IPS-18a (cell line): ENCODE data around the gene SCN1A.
"Not testable (repeated sequence)": the region's sequence is repeated elsewhere in the genome, so short reads cannot be mapped to it uniquely, and the experiment has no call there.

Experiments used
- H3K27ac ChIP-seq: one replicate; pipeline ENCODE4 v1.5.1; 2013; ENCODE audit warnings: low read length
- H3K27me3 ChIP-seq: one replicate; pipeline ENCODE4 v1.6.1; 2013; ENCODE audit warnings: mild to moderate bottlenecking, low read length; ENCODE audit not compliant: control insufficient read depth, insufficient read depth
- H3K36me3 ChIP-seq: one replicate; pipeline ENCODE4 v1.6.1; 2013; ENCODE audit warnings: low read depth, low read length; ENCODE audit not compliant: control insufficient read depth
- H3K4me1 ChIP-seq: one replicate; pipeline ENCODE4 v1.6.1; 2013; ENCODE audit warnings: low read depth, low read length; ENCODE audit not compliant: control insufficient read depth
- H3K4me3 ChIP-seq: one replicate; pipeline ENCODE4 v1.5.1; 2013; ENCODE audit warnings: low read length
- H3K9ac ChIP-seq: one replicate; pipeline ENCODE4 v1.6.1; 2013; ENCODE audit warnings: mild to moderate bottlenecking, low read length, moderate library complexity
- H3K9me3 ChIP-seq: one replicate; pipeline ENCODE4 v1.6.1; 2013; ENCODE audit warnings: low read depth, low read length; ENCODE audit not compliant: control insufficient read depth

The SCN1A gene

DNA sequence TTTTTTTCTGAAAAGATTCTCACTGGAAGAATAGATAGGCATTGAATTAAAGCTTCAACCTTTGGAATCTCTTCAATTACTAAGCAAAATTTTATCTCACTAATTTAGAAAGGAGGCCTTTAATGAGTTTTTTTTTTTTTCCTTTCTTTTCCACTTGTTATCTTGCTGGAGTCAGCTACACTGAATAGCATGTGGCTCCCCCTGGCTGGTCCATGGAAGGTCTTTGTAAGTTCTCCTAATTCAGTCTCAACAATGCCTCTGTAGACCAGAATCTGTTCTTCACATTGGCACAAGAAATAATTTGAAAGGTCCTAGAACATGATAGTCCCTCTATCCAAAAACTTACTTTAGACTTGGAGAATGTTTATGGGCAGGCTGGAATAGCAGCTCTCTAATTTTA, 24.2 kb upstream of the SCN1A start:
- Histone ChIP-seq H3K27me3 (no peaks in the 10 kb centered on the region), H3K4me3 (no peak overlapping the region), H3K9ac (no peak overlapping the region), H3K4me1 (no peaks in the 10 kb centered on the region), H3K36me3 (no peaks in the 10 kb centered on the region), H3K27ac (no peak overlapping the region), H3K9me3 (no peaks in the 10 kb centered on the region)

DNA sequence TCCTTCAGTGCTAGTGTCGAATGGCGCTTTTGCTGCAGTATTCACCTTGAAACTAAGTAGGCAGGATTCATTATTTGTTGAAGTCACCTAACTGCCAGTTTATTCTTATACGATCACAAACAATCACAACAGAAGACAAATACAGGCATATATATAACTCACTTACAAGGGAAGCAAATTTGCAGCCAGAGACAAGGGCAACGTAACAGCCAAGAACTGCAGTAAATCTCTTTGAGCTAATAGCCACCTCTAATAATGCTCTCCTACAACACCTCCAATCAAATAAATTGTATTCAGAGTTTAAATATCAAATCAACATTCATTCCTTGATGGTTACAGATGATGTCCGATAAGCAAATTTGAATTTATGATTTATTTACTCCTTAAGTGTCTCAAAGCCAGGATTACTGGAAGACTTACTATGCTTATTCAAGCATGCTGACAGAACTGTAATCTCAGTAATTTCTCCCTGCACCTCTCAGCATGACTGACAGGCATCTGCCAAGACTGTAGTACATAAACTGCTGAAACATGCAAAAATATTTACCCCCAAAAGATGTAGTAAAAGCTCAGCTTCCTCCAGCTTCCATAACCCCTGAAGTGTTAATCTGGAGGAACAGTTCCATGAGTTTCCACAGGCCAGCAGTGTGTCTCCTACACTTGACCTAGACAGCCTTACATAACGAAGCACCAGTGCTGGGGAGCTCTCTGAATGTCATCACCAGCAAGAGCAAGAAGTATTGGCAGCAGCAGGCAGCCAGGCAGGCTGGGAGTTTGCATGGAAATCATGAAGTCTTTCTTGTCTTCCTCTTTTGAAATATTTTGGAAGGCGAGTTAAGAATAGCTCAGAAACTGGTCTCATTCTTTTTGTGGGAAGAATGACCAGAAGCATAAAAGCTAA, 20.9 kb upstream of the SCN1A start:
- Histone ChIP-seq H3K4me3 (no peak overlapping the region), H3K36me3 (no peaks in the 10 kb centered on the region), H3K27ac (no peak overlapping the region), H3K27me3 (no peaks in the 10 kb centered on the region), H3K9me3 (no peaks in the 10 kb centered on the region), H3K4me1 (no peaks in the 10 kb centered on the region), H3K9ac (no peak overlapping the region)

DNA sequence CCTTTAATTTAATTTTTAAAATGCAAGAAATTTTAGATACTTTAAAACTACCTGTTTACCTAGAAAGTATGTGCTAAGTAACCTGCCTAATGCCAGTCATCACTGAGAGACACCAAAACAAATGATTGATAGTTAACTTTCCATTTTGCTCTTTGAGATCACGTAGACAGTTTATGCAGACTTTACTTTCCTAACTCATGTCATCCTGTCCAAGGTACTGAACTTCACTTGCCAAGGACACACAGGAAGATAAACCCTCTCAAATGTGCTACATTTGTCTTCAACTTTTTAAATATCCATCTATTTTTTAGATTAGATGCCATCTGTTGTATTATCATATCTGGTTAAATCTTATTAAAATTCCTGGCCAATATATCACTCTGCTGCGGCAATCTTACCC, 20.1 kb upstream of the SCN1A start:
- no peaks in the 10 kb centered on the region for H3K9me3 ChIP-seq
- no peak overlapping the region for H3K9ac ChIP-seq
- no peak overlapping the region for H3K4me3 ChIP-seq
- H3K27ac ChIP-seq: no peak overlapping the region
- H3K4me1 ChIP-seq: no peaks in the 10 kb centered on the region
- H3K36me3 ChIP-seq: no peaks in the 10 kb centered on the region
- H3K27me3 ChIP-seq: no peaks in the 10 kb centered on the region

DNA sequence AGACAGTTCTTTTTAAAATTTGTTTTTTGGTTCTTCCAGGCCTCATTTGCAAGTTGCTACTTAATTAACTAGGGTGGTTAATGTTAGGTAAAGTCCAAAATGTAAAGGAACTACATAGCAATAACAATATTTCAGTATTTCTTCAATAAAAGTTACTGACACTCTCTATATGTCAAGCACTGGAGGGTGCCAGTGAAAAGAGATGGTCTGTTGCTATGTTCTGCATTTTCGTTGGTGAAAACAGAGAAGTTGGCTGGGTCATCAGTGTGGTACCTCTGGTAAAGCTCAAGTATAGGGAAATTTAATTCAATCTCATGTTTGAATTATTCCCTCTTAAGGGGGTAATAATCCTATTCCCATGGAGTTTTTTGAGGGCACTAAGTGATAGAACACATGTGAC, 16.3 kb upstream of the SCN1A start:
- H3K27me3 ChIP-seq: no peaks in the 10 kb centered on the region
- H3K36me3 ChIP-seq: no peaks in the 10 kb centered on the region
- no peaks in the 10 kb centered on the region for H3K9me3 ChIP-seq
- H3K4me1 ChIP-seq: no peaks in the 10 kb centered on the region
- no peak overlapping the region for H3K4me3 ChIP-seq
- H3K9ac ChIP-seq: no peak overlapping the region
- H3K27ac ChIP-seq: no peak overlapping the region

DNA sequence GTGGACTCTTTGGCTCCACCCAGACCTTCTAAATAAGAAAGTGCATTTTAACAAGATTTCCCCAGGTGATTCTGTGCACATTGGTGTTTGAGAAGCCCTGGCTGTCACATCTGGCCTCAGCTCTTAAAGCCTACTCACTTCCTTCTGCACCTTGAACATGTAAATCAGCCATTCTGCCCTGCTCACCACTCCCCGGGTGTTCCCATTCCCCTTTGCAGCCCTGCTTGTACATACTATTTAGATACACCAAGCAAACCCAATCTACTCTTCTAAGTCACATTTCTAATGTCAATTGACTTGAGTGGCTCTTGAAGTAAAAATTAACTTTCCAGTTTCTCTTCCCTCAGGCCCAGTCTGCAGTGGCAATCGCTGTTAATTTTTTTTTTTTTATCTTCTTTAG, 13.1 kb upstream of the SCN1A start:
- Histone ChIP-seq H3K36me3 (no peaks in the 10 kb centered on the region), H3K9me3 (no peaks in the 10 kb centered on the region), H3K4me3 (no peak overlapping the region), H3K27ac (no peak overlapping the region), H3K9ac (no peak overlapping the region), H3K27me3 (no peaks in the 10 kb centered on the region), H3K4me1 (no peaks in the 10 kb centered on the region)

DNA sequence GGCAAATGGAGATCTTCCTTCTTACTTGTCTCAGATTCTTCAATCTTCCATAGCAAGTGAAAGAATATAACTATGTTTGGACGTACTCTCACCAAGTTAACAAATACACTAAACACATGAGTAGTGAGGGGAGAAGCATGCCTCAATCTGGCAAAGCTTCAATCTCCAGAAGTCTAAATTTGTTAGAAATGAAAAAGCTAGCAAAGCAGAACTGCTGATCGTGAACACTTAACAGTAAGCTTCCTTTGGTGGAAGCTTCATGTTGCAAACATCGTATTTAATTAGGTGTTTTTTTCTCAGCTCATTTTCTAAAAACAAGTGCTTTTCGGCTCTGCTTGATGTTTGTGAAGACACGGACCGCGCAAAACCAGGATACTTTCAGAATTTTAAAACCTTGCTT, 12.7 kb upstream of the SCN1A start:
- Histone ChIP-seq H3K4me3 (no peak overlapping the region), H3K27ac (no peak overlapping the region), H3K27me3 (no peaks in the 10 kb centered on the region), H3K36me3 (no peaks in the 10 kb centered on the region), H3K4me1 (no peaks in the 10 kb centered on the region), H3K9ac (no peak overlapping the region), H3K9me3 (no peaks in the 10 kb centered on the region)

DNA sequence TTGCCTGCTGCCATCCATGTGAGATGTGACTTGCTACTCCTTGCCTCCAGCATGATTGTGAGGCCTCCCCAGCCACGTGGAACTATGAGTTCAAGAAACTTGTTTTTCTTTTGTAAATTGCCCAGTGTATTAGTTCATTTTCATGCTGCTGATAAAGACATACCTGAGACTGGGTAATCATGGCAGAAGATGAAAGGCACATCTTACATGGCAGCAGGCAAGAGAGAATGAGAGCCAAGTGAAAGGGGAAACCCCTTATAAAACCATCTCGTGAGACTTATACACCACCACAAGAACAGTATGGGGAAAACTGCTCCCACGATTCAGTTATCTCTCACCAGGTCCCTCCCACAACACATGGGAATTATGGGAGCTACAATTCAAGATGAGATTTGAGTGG, 11.7 kb upstream of the SCN1A start:
- H3K4me1 ChIP-seq, H3K4me3 ChIP-seq, H3K27me3 ChIP-seq, H3K36me3 ChIP-seq, H3K9ac ChIP-seq, H3K27ac ChIP-seq, H3K9me3 ChIP-seq: not testable (repeated sequence)

DNA sequence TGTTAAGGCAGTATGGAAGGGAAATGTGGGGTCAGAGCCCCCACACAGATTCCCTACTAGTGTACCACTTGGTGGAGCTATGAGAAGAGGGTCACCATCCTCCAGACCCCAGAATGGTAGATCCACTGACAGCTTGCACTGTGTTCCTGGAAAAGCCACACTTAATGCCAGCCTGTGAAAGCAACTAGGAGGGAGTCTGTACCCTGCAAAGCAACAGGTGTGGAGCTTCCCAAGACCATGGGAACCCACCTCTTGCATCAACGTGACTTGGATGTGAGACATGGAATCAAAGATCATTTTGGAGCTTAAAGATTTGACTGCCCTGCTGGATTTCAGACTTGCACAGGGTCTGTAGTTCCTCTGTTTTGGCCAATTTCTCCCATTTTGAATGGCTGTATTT, 10.8 kb upstream of the SCN1A start:
- Histone ChIP-seq H3K4me3 (no peak overlapping the region), H3K9me3 (no peaks in the 10 kb centered on the region), H3K36me3 (no peaks in the 10 kb centered on the region), H3K27ac (no peak overlapping the region), H3K9ac (no peak overlapping the region), H3K27me3 (no peaks in the 10 kb centered on the region), H3K4me1 (no peaks in the 10 kb centered on the region)

DNA sequence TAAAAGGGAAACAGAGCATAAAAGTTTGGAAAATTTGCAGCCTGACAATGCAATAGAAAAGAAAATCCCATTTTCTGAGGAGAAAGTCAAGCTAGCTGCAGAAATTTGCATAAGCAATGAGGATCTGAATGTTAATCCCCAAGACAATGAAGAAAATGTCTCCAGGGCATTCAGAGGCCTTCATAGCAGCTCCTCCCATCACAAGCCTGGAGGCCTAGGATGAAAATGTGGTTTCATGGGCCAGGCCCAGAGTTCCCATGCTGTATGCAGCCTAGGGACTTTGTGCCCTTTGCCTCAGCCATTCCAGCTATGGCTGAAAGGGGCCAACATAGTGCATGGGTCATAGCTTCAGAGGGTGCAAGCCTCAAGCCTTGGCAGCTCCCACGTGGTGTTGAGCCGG, 10.3 kb upstream of the SCN1A start:
- Histone ChIP-seq H3K36me3 (no peaks in the 10 kb centered on the region), H3K27me3 (no peaks in the 10 kb centered on the region), H3K4me1 (no peaks in the 10 kb centered on the region), H3K27ac (no peak overlapping the region), H3K9ac (no peak overlapping the region), H3K9me3 (no peaks in the 10 kb centered on the region), H3K4me3 (no peak overlapping the region)

DNA sequence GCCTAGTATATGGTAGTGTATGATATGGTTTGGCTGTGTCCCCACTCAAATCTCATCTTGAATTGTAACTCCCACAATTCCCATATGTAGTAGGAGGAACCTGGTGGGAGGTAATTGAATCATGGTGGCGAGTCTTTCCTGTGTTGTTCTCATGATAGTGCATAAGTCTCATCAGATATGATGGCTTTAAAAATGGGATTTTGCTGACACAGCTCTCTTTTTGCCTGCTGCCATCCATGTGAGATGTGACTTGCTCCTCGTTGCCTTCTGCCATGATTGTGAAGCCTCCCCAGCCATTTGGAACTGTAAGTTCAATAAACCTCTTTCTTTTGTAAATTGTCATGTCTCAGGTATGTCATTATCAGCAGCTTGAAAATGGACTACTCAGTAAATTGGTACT, 9.5 kb upstream of the SCN1A start:
- no peaks in the 10 kb centered on the region for H3K36me3 ChIP-seq
- H3K27ac ChIP-seq: no peak overlapping the region
- H3K4me1 ChIP-seq: no peaks in the 10 kb centered on the region
- H3K9ac ChIP-seq: no peak overlapping the region
- no peaks in the 10 kb centered on the region for H3K27me3 ChIP-seq
- no peaks in the 10 kb centered on the region for H3K9me3 ChIP-seq
- no peak overlapping the region for H3K4me3 ChIP-seq

DNA sequence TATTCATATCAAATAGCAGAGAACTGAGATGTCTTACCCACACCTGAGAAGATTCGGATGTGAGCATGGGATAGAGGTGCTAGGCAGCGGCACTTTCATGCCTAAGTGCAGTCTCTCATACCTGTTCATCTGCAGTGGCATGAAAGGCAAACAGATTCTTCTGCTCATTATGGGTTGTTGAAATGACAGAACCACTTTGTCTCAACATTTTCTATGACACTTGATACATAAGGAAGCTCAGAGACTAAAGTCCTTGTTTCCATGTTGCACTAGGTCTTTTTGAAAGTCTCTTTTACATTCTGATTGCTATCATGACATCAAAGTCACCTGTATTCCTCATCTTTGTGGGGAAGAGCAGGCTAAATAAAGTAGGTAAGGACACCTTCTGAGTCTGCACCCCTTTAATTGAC, 8.0 kb upstream of the SCN1A start:
- Histone ChIP-seq H3K4me1 (no peaks in the 10 kb centered on the region), H3K9me3 (no peaks in the 10 kb centered on the region), H3K27ac (no peak overlapping the region), H3K36me3 (no peaks in the 10 kb centered on the region), H3K4me3 (no peak overlapping the region), H3K27me3 (no peaks in the 10 kb centered on the region), H3K9ac (no peak overlapping the region)

DNA sequence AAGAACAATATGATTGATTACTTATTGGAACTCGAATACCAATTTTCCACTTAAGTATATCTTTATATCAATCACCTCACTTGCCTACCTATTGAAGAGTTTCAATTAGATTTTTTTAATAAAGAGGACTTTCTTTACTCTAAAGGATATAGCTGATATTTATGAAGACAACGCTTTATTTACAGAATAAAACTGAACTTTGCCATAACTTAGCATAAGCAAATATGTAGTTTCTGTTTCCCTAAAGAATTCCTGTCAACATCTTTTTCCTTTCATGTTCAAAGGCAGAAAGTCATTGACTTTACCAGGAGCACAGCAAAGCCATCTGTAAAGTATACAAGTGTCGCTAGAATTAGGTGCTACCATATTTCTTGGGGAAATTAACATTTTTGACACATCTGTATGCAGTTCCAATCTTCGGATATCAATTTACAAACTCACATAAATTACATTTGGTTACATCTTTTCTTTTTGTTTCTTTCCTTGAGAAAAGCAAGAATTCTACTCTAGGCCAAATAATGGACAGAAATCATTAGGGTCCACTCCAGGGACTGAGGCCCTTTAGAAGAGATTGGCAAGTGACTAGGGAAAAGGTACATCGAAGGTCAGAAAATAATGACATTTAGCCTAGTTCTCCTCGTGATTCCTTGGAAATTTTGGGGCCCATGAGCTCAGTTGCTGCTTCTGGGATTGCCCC, 7.5 kb upstream of the SCN1A start:
- Histone ChIP-seq H3K9ac (no peak overlapping the region), H3K36me3 (no peaks in the 10 kb centered on the region)

More for the DNA sequence above, 7.5 kb upstream of the SCN1A start:
- Histone ChIP-seq H3K27me3 (no peaks in the 10 kb centered on the region), H3K4me3 (no peak overlapping the region), H3K9me3 (no peaks in the 10 kb centered on the region), H3K4me1 (no peaks in the 10 kb centered on the region), H3K27ac (no peak overlapping the region)
